ENCODE results near the gene CKAP4. TPM values are rescaled to one million over a fixed set of nuclear protein-coding genes. Genes with fewer than 3 reads are reported as not detected.

CKAP4 gene
- total and polyA plus RNA-seq, 2 experiments from 2014 or later, result 32.3 to 58.8 TPM

DNA sequence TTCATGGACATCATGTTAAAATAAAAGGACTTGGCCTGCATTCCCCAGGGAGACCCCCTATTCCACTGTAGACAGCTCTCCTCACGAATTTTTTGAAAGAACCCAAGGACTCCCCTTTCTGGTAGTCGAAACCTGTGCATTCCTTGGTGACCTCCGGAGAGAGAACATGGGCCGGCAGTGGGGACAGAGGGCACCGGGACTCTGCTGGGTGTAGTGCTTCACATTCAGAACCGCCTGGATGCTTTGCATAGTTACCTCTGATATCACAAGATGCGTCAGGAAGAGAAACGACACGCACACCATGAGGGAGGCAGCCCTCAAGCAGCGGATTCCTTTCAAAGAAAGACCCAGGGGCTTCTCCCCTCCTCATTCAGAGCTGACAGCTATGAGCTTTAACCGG lies 9.7 kb downstream of the CKAP4 start (continued):
- TF ChIP-seq, protein P1, sequence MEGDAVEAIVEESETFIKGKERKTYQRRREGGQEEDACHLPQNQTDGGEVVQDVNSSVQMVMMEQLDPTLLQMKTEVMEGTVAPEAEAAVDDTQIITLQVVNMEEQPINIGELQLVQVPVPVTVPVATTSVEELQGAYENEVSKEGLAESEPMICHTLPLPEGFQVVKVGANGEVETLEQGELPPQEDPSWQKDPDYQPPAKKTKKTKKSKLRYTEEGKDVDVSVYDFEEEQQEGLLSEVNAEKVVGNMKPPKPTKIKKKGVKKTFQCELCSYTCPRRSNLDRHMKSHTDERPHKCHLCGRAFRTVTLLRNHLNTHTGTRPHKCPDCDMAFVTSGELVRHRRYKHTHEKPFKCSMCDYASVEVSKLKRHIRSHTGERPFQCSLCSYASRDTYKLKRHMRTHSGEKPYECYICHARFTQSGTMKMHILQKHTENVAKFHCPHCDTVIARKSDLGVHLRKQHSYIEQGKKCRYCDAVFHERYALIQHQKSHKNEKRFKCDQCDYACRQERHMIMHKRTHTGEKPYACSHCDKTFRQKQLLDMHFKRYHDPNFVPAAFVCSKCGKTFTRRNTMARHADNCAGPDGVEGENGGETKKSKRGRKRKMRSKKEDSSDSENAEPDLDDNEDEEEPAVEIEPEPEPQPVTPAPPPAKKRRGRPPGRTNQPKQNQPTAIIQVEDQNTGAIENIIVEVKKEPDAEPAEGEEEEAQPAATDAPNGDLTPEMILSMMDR (conservative IDR thresholded peaks at IDR 0.05; ENCODE audit: low read depth in 2 of 2), result no peak
- TF ChIP-seq ZNF114 (CRISPR knock-in tag; IDR thresholded peaks at IDR 0.05), result no peak
- no peak for TF ChIP-seq POLR2AphosphoS5 (IDR thresholded peaks at IDR 0.05; ENCODE audit: low read depth)
- TF ChIP-seq JUNB (IDR thresholded peaks at IDR 0.05; ENCODE audit: unreplicated experiment), result no peak
- TF ChIP-seq NANOG (IDR thresholded peaks at IDR 0.05; ENCODE audit: borderline replicate concordance), result no peak
- TF ChIP-seq EZH2 (IDR thresholded peaks at IDR 0.05; ENCODE audit: low read depth, unreplicated experiment), result no peak
- TF ChIP-seq, protein P2, sequence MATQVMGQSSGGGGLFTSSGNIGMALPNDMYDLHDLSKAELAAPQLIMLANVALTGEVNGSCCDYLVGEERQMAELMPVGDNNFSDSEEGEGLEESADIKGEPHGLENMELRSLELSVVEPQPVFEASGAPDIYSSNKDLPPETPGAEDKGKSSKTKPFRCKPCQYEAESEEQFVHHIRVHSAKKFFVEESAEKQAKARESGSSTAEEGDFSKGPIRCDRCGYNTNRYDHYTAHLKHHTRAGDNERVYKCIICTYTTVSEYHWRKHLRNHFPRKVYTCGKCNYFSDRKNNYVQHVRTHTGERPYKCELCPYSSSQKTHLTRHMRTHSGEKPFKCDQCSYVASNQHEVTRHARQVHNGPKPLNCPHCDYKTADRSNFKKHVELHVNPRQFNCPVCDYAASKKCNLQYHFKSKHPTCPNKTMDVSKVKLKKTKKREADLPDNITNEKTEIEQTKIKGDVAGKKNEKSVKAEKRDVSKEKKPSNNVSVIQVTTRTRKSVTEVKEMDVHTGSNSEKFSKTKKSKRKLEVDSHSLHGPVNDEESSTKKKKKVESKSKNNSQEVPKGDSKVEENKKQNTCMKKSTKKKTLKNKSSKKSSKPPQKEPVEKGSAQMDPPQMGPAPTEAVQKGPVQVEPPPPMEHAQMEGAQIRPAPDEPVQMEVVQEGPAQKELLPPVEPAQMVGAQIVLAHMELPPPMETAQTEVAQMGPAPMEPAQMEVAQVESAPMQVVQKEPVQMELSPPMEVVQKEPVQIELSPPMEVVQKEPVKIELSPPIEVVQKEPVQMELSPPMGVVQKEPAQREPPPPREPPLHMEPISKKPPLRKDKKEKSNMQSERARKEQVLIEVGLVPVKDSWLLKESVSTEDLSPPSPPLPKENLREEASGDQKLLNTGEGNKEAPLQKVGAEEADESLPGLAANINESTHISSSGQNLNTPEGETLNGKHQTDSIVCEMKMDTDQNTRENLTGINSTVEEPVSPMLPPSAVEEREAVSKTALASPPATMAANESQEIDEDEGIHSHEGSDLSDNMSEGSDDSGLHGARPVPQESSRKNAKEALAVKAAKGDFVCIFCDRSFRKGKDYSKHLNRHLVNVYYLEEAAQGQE (IDR thresholded peaks at IDR 0.05; ENCODE audit: unreplicated experiment), result no peak
- no peak for TF ChIP-seq EZH2phosphoT487 (IDR thresholded peaks at IDR 0.05; ENCODE audit: unreplicated experiment)
- no peak for TF ChIP-seq ZNF331 (CRISPR knock-in tag; IDR thresholded peaks at IDR 0.05; ENCODE audit: low read depth)
- no peak for TF ChIP-seq CREB1 (CRISPR knock-in tag; IDR thresholded peaks at IDR 0.05; ENCODE audit: low read depth)
- TF ChIP-seq, protein P3, sequence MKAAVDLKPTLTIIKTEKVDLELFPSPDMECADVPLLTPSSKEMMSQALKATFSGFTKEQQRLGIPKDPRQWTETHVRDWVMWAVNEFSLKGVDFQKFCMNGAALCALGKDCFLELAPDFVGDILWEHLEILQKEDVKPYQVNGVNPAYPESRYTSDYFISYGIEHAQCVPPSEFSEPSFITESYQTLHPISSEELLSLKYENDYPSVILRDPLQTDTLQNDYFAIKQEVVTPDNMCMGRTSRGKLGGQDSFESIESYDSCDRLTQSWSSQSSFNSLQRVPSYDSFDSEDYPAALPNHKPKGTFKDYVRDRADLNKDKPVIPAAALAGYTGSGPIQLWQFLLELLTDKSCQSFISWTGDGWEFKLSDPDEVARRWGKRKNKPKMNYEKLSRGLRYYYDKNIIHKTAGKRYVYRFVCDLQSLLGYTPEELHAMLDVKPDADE (IDR thresholded peaks at IDR 0.05), result no peak

DNA sequence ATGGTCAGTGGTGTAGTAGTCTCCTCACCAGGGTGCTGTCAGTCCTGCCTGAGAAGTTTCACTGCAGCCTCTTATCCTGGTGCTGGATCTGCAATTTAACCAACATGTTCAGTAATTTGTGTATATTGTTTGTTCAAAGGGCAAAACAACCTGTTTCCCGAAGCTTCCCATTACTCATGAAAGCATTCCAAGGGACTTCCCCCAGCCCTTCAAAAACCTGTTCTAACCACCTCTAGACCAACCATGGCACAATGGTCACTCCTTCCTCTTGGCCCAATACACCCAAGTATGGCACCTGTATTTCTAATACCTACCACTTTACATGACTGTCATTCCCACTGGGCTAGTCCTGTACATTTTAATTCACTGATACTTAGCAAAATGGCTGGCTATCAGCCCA lies 12.1 kb downstream of the CKAP4 start:
- H4K20me1 ChIP-seq (replicated peaks; ENCODE audit: insufficient read depth), result no peaks in the 10 kb centered on the region; the same call in 1 of the 2 replicates
- H3K4me3 ChIP-seq, result no peak overlapping the region
- H3K79me2 ChIP-seq (replicated peaks; ENCODE audit: insufficient read depth), result peaks cover 4% of the 10 kb centered on the region
- peaks cover 5% of the 10 kb centered on the region; the same call in 1 of the 2 replicates for H3K36me3 ChIP-seq (ENCODE audit: insufficient read depth)
- no peak overlapping the region for H3K4me2 ChIP-seq
- Mint-ChIP-seq H3K4me3 (no peak overlapping the region), H3K4me1 (peaks cover 8% of the 10 kb centered on the region), H3K36me3 (ENCODE audit: low read depth) (peaks cover 34% of the 10 kb centered on the region), H3K27me3 (ENCODE audit: insufficient read depth, low read depth, poor library complexity) (peaks cover 10% of the 10 kb centered on the region), H3K9me3 (peaks cover 5% of the 10 kb centered on the region; the same call in 2 of the 3 replicates), H3K27ac (no peak overlapping the region)
- H3F3A ChIP-seq (replicated peaks; ENCODE audit: low read depth), result no peaks in the 10 kb centered on the region
- H2AFZ ChIP-seq, result no peak overlapping the region
- H3K27ac ChIP-seq (ENCODE audit: low read depth), result no peak overlapping the region
- H3K4me1 ChIP-seq (ENCODE audit: insufficient read depth), result no peaks in the 10 kb centered on the region
- no peaks in the 10 kb centered on the region for H3K9me2 ChIP-seq (ENCODE audit: insufficient read depth)
- ATAC-seq (no peak), DNase-seq (ENCODE audit: low spot score) (no peak)
- H3K27me3 ChIP-seq (ENCODE audit: insufficient read depth), result no peaks in the 10 kb centered on the region
- no peak for TF ChIP-seq POLR2AphosphoS5 (IDR thresholded peaks at IDR 0.05; ENCODE audit: low read depth)
